ENCODE results near the gene NAPEPLD. TPM values are rescaled to one million over a fixed set of nuclear protein-coding genes. Genes with fewer than 3 reads are reported as not detected.

The NAPEPLD gene
- total and polyA plus RNA-seq, 2 donors from 2014 or later: 16.1 to 26.0 TPM

- Histone ChIP-seq H3K36me3 (ENCODE audit: control insufficient read depth in 2 of 3, insufficient read depth in 3 of 3, low read length in 3 of 3) (no peaks in the 10 kb centered on the region), H3K4me1 (ENCODE audit: control insufficient read depth in 2 of 3, insufficient read depth in 2 of 3, low read depth in 1 of 3, low read length in 3 of 3) (peaks cover 0 to 10% (median 8%) of the 10 kb centered on the region in 3 donors), H3K27me3 (ENCODE audit: control insufficient read depth, insufficient read depth, low read length) (no peaks in the 10 kb centered on the region), H3K9me3 (ENCODE audit: control insufficient read depth in 2 of 3, insufficient read depth in 1 of 3, low read length in 3 of 3) (no peaks in the 10 kb centered on the region), H3K4me3 (ENCODE audit: low read length in 3 of 3) (no peak overlapping the region), H3K9ac (ENCODE audit: low read length in 3 of 3) (no peak overlapping the region), H3K27ac (ENCODE audit: low read depth in 2 of 2, low read length in 2 of 2) (no peak overlapping the region)
- TF ChIP-seq, protein P1, sequence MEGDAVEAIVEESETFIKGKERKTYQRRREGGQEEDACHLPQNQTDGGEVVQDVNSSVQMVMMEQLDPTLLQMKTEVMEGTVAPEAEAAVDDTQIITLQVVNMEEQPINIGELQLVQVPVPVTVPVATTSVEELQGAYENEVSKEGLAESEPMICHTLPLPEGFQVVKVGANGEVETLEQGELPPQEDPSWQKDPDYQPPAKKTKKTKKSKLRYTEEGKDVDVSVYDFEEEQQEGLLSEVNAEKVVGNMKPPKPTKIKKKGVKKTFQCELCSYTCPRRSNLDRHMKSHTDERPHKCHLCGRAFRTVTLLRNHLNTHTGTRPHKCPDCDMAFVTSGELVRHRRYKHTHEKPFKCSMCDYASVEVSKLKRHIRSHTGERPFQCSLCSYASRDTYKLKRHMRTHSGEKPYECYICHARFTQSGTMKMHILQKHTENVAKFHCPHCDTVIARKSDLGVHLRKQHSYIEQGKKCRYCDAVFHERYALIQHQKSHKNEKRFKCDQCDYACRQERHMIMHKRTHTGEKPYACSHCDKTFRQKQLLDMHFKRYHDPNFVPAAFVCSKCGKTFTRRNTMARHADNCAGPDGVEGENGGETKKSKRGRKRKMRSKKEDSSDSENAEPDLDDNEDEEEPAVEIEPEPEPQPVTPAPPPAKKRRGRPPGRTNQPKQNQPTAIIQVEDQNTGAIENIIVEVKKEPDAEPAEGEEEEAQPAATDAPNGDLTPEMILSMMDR (IDR thresholded peaks at IDR 0.05; ENCODE audit: borderline replicate concordance, extremely low read depth, insufficient read depth): no peak
- intact Hi-C loops (cut with DNase I): no loop called here
- no peak for FAIRE-seq
- DNase-seq: peak in 2 of 5 donors; percentile 8 to 26
Observed at GRCh38 chr7:103134836-103135554, 13.9 kb downstream of the NAPEPLD start.

DNA sequence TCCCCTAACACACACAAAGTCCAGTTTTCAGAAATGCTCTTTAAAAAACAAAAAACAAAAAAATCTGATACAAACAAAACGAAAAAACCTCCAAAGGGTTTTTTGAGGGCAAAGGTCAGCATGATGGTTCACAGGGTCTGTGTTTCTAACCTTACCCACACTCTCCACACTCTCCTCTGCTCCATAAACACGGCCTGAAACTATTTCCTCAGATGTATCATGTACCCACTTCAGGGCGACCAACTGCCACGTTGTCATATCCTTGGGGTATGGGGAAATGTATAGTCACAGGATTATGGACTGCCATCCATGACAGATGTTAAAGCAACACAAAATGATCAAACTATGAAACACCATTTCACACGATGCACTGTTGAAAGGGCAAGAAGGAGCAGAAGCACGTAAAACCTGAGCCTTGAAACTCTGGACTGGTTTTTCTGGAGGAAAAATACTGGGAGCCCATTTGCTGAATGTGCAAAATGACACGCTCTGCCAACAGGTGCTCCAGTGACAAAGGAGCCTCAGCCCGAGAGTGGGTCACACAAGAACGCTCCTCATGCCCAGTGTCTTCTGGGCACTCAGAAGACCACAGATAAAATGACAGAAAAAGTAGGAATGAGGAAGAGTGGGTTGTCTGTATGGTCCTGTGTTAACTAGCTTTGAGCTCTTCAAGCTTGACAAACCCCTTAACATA is 15.8 kb downstream of the NAPEPLD start:
- no peak overlapping the region for H3K4me3 ChIP-seq (ENCODE audit: low read length in 3 of 3)
- H3K9ac ChIP-seq (ENCODE audit: low read length in 3 of 3): no peak overlapping the region
- intact Hi-C loops (cut with DNase I): no loop called here
- H3K36me3 ChIP-seq (ENCODE audit: control insufficient read depth in 2 of 3, insufficient read depth in 3 of 3, low read length in 3 of 3): peaks cover 0 to under 1% (median 0%) of the 10 kb centered on the region in 3 donors
- FAIRE-seq: no peak
- peak in 2 of 5 donors; percentile 39 for DNase-seq
- no peaks in the 10 kb centered on the region for H3K9me3 ChIP-seq (ENCODE audit: control insufficient read depth in 2 of 3, insufficient read depth in 1 of 3, low read length in 3 of 3)
- H3K27ac ChIP-seq (ENCODE audit: low read depth in 2 of 2, low read length in 2 of 2): peak overlapping the region; percentile 26 to 33
- peaks cover 0 to 18% (median 13%) of the 10 kb centered on the region in 3 donors for H3K4me1 ChIP-seq (ENCODE audit: control insufficient read depth in 2 of 3, insufficient read depth in 2 of 3, low read depth in 1 of 3, low read length in 3 of 3)
- TF ChIP-seq, protein P1 (IDR thresholded peaks at IDR 0.05; ENCODE audit: borderline replicate concordance, extremely low read depth, insufficient read depth): no peak
- no peaks in the 10 kb centered on the region for H3K27me3 ChIP-seq (ENCODE audit: control insufficient read depth, insufficient read depth, low read length)

DNA sequence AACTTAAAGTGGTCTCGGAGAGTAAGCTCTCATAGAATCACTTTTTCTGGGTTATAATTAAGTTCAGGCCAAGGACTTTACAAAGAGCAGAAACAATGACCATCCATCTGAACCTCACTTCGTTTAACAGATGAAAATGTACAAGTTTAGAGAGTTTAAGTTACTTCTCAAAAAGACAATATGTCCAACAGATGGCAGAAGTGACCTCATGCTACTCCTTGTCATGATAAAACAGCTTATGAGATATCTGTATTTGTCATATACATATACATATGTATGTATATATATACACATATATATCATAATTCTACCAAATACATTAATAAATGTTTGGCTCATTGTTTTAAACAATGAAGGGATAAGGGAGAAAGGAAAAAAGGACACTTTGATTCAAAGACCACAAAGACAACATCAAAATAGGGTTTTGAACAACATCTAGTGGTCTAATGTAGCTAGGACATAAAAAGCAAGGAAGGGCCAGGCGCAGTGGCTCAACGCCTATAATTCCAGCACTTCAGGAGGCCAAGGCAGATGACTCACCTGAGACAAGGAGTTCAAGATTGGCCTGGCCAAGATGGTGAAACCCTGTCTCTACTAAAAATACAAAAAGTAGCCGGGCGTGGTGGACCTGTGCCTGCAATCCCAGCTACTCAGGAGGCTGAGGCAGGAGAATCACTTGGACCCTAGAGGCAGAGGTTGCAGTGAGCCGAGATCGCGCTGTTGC is 17.8 kb downstream of the NAPEPLD start:
- TF ChIP-seq, protein P1 (IDR thresholded peaks at IDR 0.05; ENCODE audit: borderline replicate concordance, extremely low read depth, insufficient read depth): no peak
- Histone ChIP-seq H3K27ac (ENCODE audit: low read depth in 2 of 2, low read length in 2 of 2) (no peak overlapping the region), H3K4me1 (ENCODE audit: control insufficient read depth in 2 of 3, insufficient read depth in 2 of 3, low read depth in 1 of 3, low read length in 3 of 3) (peaks cover 0 to 18% (median 13%) of the 10 kb centered on the region in 3 donors), H3K9ac (ENCODE audit: low read length in 3 of 3) (no peak overlapping the region), H3K9me3 (ENCODE audit: control insufficient read depth in 2 of 3, insufficient read depth in 1 of 3, low read length in 3 of 3) (no peaks in the 10 kb centered on the region), H3K4me3 (ENCODE audit: low read length in 3 of 3) (no peak overlapping the region), H3K27me3 (ENCODE audit: control insufficient read depth, insufficient read depth, low read length) (no peaks in the 10 kb centered on the region), H3K36me3 (ENCODE audit: control insufficient read depth in 2 of 3, insufficient read depth in 3 of 3, low read length in 3 of 3) (peaks cover 0 to 7% (median 0%) of the 10 kb centered on the region in 3 donors)
- no peak for FAIRE-seq
- DNase-seq: no peak
- intact Hi-C loops (cut with DNase I): no loop called here

All from kidney (tissue), 14 donors.